GM12875 (cell line): Measurements from ENCODE around the gene CNRIP1.

Experiments used
- H3K4me3 ChIP-seq: one replicate; pipeline ENCODE4 v1.5.1; 2011; ENCODE audit warnings: low read depth, low read length, control low read depth
- TF ChIP-seq, protein P1 (sequence below): IDR thresholded peaks from 2 replicates; pipeline ENCODE4 v1.5.1; 2011; ENCODE audit warnings: low read depth, mild to moderate bottlenecking, control low read depth, inconsistent platforms, low read length, moderate library complexity, borderline replicate concordance; ENCODE audit not compliant: insufficient read depth

The CNRIP1 gene

DNA sequence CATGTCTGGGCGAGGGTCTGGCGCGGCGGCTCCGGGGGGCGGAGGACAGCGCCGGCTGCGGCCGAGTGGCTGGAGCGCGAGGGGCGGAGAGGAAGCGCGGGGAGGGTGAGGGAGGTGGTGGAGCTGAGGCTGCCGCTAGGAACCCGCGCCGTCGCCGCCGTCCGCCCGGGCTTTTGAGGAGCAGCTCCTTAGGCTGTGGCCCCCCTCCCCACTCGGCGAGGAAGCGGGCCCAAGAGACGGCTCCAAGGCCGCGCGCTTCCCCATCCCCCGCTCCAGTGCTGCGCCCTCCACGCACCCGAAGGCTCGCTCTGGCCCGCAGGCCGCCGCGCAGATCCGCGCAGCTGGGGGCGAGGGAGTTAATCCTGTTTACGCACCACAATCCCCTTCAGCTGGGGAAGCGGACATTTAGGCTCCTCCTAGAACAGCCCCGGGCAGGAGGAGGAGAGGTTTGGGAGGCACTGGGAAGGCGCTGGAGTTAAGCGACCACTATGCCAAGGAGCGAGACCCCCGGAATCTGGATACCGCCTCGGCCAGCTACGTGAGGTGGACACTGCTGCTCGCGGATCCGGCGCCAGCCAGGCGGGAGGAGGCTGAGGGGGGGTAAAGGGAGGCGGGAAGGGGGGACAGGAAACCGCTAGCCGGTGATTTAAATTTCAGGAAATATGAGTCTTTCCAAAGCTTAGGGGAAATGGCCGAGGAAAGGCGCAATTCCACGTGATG lies at the start of gene CNRIP1:
CNRIP1 (minus strand) TSS at position 552 of the 720 bp plus-strand sequence; CDS start at position 3, 549 bp downstream.
- peak within 1 kb of the TSS; percentile 42 for H3K4me3 ChIP-seq
- TF ChIP-seq, protein P1, sequence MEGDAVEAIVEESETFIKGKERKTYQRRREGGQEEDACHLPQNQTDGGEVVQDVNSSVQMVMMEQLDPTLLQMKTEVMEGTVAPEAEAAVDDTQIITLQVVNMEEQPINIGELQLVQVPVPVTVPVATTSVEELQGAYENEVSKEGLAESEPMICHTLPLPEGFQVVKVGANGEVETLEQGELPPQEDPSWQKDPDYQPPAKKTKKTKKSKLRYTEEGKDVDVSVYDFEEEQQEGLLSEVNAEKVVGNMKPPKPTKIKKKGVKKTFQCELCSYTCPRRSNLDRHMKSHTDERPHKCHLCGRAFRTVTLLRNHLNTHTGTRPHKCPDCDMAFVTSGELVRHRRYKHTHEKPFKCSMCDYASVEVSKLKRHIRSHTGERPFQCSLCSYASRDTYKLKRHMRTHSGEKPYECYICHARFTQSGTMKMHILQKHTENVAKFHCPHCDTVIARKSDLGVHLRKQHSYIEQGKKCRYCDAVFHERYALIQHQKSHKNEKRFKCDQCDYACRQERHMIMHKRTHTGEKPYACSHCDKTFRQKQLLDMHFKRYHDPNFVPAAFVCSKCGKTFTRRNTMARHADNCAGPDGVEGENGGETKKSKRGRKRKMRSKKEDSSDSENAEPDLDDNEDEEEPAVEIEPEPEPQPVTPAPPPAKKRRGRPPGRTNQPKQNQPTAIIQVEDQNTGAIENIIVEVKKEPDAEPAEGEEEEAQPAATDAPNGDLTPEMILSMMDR: no peak

- H3K4me3 ChIP-seq: peak overlapping the region; percentile 78
- TF ChIP-seq, protein P1: no peak
These were observed 49.6 kb upstream of the CNRIP1 start for GRCh38 chr2:68369337-68369734.

- TF ChIP-seq, protein P1: no peak
- peak overlapping the region; percentile 78 for H3K4me3 ChIP-seq
These were observed 49.0 kb upstream of the CNRIP1 start for GRCh38 chr2:68368654-68369336.

GRCh38 chr2:68367953-68368653 lies 48.4 kb upstream of the CNRIP1 start:
- peak overlapping the region; percentile 78 for H3K4me3 ChIP-seq
- TF ChIP-seq, protein P1: no peak

DNA sequence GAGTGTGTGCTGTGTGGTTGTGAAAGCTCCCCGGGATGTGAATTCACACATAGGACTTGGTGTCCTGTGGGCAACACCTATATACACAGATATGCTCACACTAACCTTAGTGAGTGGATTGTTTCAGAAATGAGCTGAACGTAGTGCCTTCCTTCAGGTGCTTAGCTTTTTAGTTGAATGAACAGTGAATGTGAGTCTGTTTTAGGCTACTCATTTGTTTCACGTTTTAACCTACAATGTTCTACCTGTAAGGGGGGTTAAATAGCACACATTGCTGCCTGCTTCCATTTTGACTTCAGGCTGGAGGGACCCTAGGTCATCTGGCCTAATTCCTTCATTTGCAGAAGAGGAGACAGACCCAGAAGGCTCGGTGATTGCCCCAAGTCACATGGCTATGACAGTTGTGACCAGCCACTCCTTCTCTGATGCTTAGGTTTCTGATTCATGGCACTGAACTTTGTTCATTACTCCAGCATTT lies 46.4 kb upstream of the CNRIP1 start:
- peak overlapping the region; percentile 78 for H3K4me3 ChIP-seq
- TF ChIP-seq, protein P1: no peak

- H3K4me3 ChIP-seq: peak within 1 kb of the TSS; percentile 78
- TF ChIP-seq, protein P1: no peak
These were observed 45.3 kb upstream of the CNRIP1 start, which contains the start of gene PLEK for GRCh38 chr2:68365087-68365486. TSS of gene PLEK (plus strand) at chr2:68365282. CDS start at chr2:68365352, 70 bp downstream.
